Activated CD4-positive, alpha-beta T cell treated with anti-CD3 and anti-CD28 coated beads, Interleukin-2, Interleukin-4, amounts not matched to agents 100 ng/mL and 50 ng/mL, durations not matched to agents 16 hours and 8 hours (primary cell): Measurements from ENCODE around the gene EP400.
A peak's percentile ranks its signal among the peaks of the same experiment; 100 is the strongest.
"Not testable (repeated sequence)": the region's sequence is repeated elsewhere in the genome, so short reads cannot be mapped to it uniquely, and the experiment has no call there.

ENCODE experiments used
- DNase-seq: peaks from one replicate; pipeline ENCODE4 v3.0.0-alpha.2; 2020; ENCODE audit warnings: low spot score

EP400 gene

GRCh38 chr12:132066749-132067148 is 117.0 kb downstream of the EP400 start:
- no peak for DNase-seq

GRCh38 chr12:132067182-132067581 is 117.4 kb downstream of the EP400 start:
- no peak for DNase-seq

- no peak for DNase-seq
Observed at GRCh38 chr12:132068250-132068649, 118.5 kb downstream of the EP400 start.

GRCh38 chr12:132069336-132069985 is 119.7 kb downstream of the EP400 start:
- no peak for DNase-seq

GRCh38 chr12:132070298-132070697 is 120.6 kb downstream of the EP400 start:
- DNase-seq = no peak

GRCh38 chr12:132071040-132071810 is 121.5 kb downstream of the EP400 start:
- no peak for DNase-seq

GRCh38 chr12:132071830-132072384 is 122.2 kb downstream of the EP400 start:
- DNase-seq = no peak

- DNase-seq = no peak
Observed at GRCh38 chr12:132074216-132074615, 124.5 kb downstream of the EP400 start.

- no peak for DNase-seq
Observed at GRCh38 chr12:132075026-132075713, 125.4 kb downstream of the EP400 start.

- no peak for DNase-seq
Observed at GRCh38 chr12:132075714-132076553, 126.2 kb downstream of the EP400 start.

- DNase-seq = no peak
Observed at GRCh38 chr12:132076711-132077110, 127.0 kb downstream of the EP400 start.

- no peak for DNase-seq
Observed at GRCh38 chr12:132077322-132078100, 127.8 kb downstream of the EP400 start.

GRCh38 chr12:132078190-132078589 is 128.4 kb downstream of the EP400 start:
- DNase-seq = no peak

- DNase-seq = no peak
Observed at GRCh38 chr12:132079200-132079599, 129.5 kb downstream of the EP400 start.

- DNase-seq = no peak
Observed at GRCh38 chr12:132079695-132080094, 130.0 kb downstream of the EP400 start.

- DNase-seq = not testable (repeated sequence)
Observed at GRCh38 chr12:132080515-132080914, 130.8 kb downstream of the EP400 start.

GRCh38 chr12:132081423-132081822 is 131.7 kb downstream of the EP400 start:
- no peak for DNase-seq

GRCh38 chr12:132083614-132083940 is 133.8 kb downstream of the EP400 start:
- no peak for DNase-seq

GRCh38 chr12:132083941-132084620 is 134.3 kb downstream of the EP400 start:
- DNase-seq = peak; percentile 91

GRCh38 chr12:132084621-132085290 is 135.0 kb downstream of the EP400 start:
- DNase-seq = peak; percentile 66
